ENCODE data around the gene HECTD4.

DNA sequence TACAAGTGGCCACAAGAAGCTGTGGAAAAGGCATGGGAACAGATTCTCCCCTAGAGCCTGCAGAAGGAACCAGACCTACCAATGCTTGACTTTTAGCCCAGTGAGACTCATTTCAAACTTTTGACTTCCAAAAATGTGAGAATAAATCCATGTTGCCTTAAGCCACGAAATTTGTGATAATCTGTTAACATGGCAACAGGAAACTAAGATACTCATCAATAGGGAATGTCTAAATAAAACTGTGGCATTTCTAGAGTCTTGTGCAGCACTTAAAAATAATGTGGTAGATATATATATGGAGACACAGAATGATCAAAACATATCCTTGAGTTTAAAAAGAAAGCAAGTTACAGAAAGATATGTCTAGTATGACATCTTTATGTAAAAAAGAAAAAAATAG is 12.0 kb downstream of the HECTD4 start:
- no peak for TF ChIP-seq ZNF274 (IDR thresholded peaks at IDR 0.05; ENCODE audit: borderline replicate concordance, low read depth, low read length)
- TF ChIP-seq HDAC2 (IDR thresholded peaks at IDR 0.05) = no peak
- no peak for TF ChIP-seq HSF4 (CRISPR knock-in tag; IDR thresholded peaks at IDR 0.05; ENCODE audit: borderline replicate concordance)
- TF ChIP-seq CREB1 (IDR thresholded peaks at IDR 0.05) = no peak
- TF ChIP-seq CREB1 (CRISPR knock-in tag; IDR thresholded peaks at IDR 0.05) = no peak
- no peak for TF ChIP-seq REST (IDR thresholded peaks at IDR 0.05; ENCODE audit: borderline replicate concordance)
- no peak for TF ChIP-seq REST (CRISPR knock-in tag; IDR thresholded peaks at IDR 0.05; ENCODE audit: low read depth)
- TF ChIP-seq ZNF263 (CRISPR knock-in tag; IDR thresholded peaks at IDR 0.05; ENCODE audit: borderline replicate concordance) = no peak
- TF ChIP-seq RFX5 (IDR thresholded peaks at IDR 0.05; ENCODE audit: low read depth, low read length) = no peak
- no peak for TF ChIP-seq E2F5 (CRISPR knock-in tag; IDR thresholded peaks at IDR 0.05)

All from K562 (cell line).